HCT116 (cell line): ENCODE results near the gene ZNF502. TPM values are rescaled to one million over a fixed set of nuclear protein-coding genes. Genes with fewer than 3 reads are reported as not detected.

Source experiments
- ATAC-seq: fragments of 200-7000 bp; cut with Tn5 transposase; 2 replicates; pipeline ENCODE4 v1.9.1; 2020; ENCODE audit warnings: mild to moderate bottlenecking, moderate library complexity
- BruUV-seq: library from RNA; stranded (reverse); fragments of 400-500 nt; replicated peaks from 2 replicates; lab custom pipeline; 2021; lab: Mats Ljungman, UMichigan
- CTCF ChIA-PET: fragments of 300-600 bp; sonication (Branson Sonifier 250); formaldehyde crosslinking; loops from one replicate; lab custom pipeline; 2021; ENCODE audit warnings: antibody characterized with exemption; lab: Charles Lee
- POLR2A ChIA-PET: fragments of 300-600, 350-600 bp; sonication (Branson Sonifier 250); formaldehyde crosslinking; loops from one replicate; lab custom pipeline; 2021; ENCODE audit warnings: antibody characterized with exemption; lab: Charles Lee
- RAD21 ChIA-PET, 2 experiments: fragments of 300-600 bp; sonication (Branson Sonifier 250); formaldehyde crosslinking; loops; one replicate each; lab custom pipeline; 2023; ENCODE audit warnings: low total read pairs in 2 of 2; ENCODE audit not compliant: uncharacterized antibody in 2 of 2, unreplicated experiment in 2 of 2, low non-redundant PET in 1 of 2; lab: Charles Lee
- DNase-seq: peaks from one replicate; pipeline ENCODE4 v3.0.0-alpha.2; 2010; ENCODE audit warnings: low read depth, low spot score
- H2AFZ ChIP-seq: fragments of 200-600 bp; shearing (Covaris generic), sonication (generic); 2 replicates; pipeline ENCODE4 v1.6.1; 2017; ENCODE audit warnings: low read depth, mixed run types, mixed read lengths, antibody characterized with exemption, low read length; ENCODE audit not compliant: poor library complexity, severe bottlenecking
- H3K27ac ChIP-seq: 2 replicates; pipeline ENCODE4 v1.5.1; 2012; ENCODE audit warnings: low read depth, low read length
- H3K27me3 ChIP-seq: fragments of 200-600 bp; sonication (generic); 2 replicates; pipeline ENCODE4 v1.6.1; 2016; ENCODE audit warnings: mixed run types, low read length, mixed read lengths; ENCODE audit not compliant: insufficient read depth
- H3K36me3 ChIP-seq, 2 experiments: fragments of 200-500 bp in 1 of 2; fragments of 200-600 bp in 1 of 2; sonication (Bioruptor generic) in 1 of 2; sonication (generic) in 1 of 2; 2 replicates each; pipeline versions ENCODE4 v1.5.1 to v1.6.1; 2014 to 2016; ENCODE audit warnings: low read length in 2 of 2, inconsistent platforms in 1 of 2, mixed read lengths in 1 of 2, mixed run types in 1 of 2; ENCODE audit not compliant: insufficient read depth in 2 of 2, control insufficient read depth in 1 of 2
- H3K4me1 ChIP-seq, 2 experiments: fragments of 200-600 bp in 1 of 2; sonication (generic) in 1 of 2; 2 replicates each; pipeline versions ENCODE4 v1.5.1 to v1.6.1; 2012 to 2017; ENCODE audit warnings: low read length in 2 of 2, inconsistent platforms in 1 of 2, mild to moderate bottlenecking in 1 of 2, mixed read lengths in 1 of 2, mixed run types in 1 of 2, moderate library complexity in 1 of 2; ENCODE audit not compliant: insufficient read depth in 2 of 2, control insufficient read depth in 1 of 2
- H3K4me2 ChIP-seq: fragments of 200-600 bp; sonication (generic); 2 replicates; pipeline ENCODE4 v1.6.1; 2017; ENCODE audit warnings: mixed run types, low read length, mixed read lengths
- H3K4me3 ChIP-seq, 2 experiments: fragments of 200-600 bp in 1 of 2; sonication (generic) in 1 of 2; replicated peaks in 1 of 2; 2 replicates each; pipeline ENCODE4 v1.5.1; 2011 to 2016; ENCODE audit warnings: low read length in 2 of 2, control low read depth in 1 of 2, low read depth in 1 of 2, mild to moderate bottlenecking in 1 of 2, mixed read lengths in 1 of 2, mixed run types in 1 of 2
- H3K79me2 ChIP-seq: fragments of 200-600 bp; sonication (generic); 2 replicates; pipeline ENCODE4 v1.6.1; 2017; ENCODE audit warnings: mild to moderate bottlenecking, mixed run types, low read length, moderate library complexity, mixed read lengths; ENCODE audit not compliant: insufficient read depth
- H3K9ac ChIP-seq: fragments of 200-600 bp; sonication (generic); 2 replicates; pipeline ENCODE4 v1.6.1; 2016; ENCODE audit warnings: low read length, mixed read lengths
- H3K9me2 ChIP-seq: fragments of 200-600 bp; sonication (generic), shearing (Covaris generic); 2 replicates; pipeline ENCODE4 v1.6.1; 2017; ENCODE audit warnings: mixed run types, mild to moderate bottlenecking, moderate library complexity; ENCODE audit not compliant: insufficient read depth
- H3K9me3 ChIP-seq, 2 experiments: fragments of 200-500 bp in 1 of 2; fragments of 200-600 bp in 1 of 2; sonication (Bioruptor generic) in 1 of 2; sonication (generic) in 1 of 2; 2 replicates each; pipeline ENCODE4 v1.6.1; 2014 to 2017; ENCODE audit warnings: low read length in 2 of 2, mixed read lengths in 2 of 2, inconsistent platforms in 1 of 2, low read depth in 1 of 2, mild to moderate bottlenecking in 1 of 2, mixed run types in 1 of 2, moderate library complexity in 1 of 2; ENCODE audit not compliant: control insufficient read depth in 1 of 2, insufficient read depth in 1 of 2
- H4K20me1 ChIP-seq: fragments of 200-600 bp; sonication (generic), shearing (Covaris generic); 2 replicates; pipeline ENCODE4 v1.6.1; 2017; ENCODE audit warnings: mixed run types, mild to moderate bottlenecking, moderate library complexity; ENCODE audit not compliant: insufficient read depth
- CBX3 ChIP-seq: IDR thresholded peaks from 2 replicates; pipeline ENCODE4 v1.6.1; 2012; ENCODE audit warnings: low read depth
- EGR1 ChIP-seq: IDR thresholded peaks from 2 replicates; pipeline ENCODE4 v1.6.1; 2012; ENCODE audit warnings: low read depth
- ELF1 ChIP-seq: IDR thresholded peaks from 2 replicates; pipeline ENCODE4 v1.6.1; 2012; ENCODE audit warnings: low read depth, borderline replicate concordance
- EZH2 ChIP-seq: fragments of 200-600 bp; sonication (generic); IDR thresholded peaks from 2 replicates; pipeline ENCODE4 v1.6.1; 2017; ENCODE audit warnings: antibody characterized with exemption, mixed run types
- FOSL1 ChIP-seq: IDR thresholded peaks from 2 replicates; pipeline ENCODE4 v1.6.1; 2012; ENCODE audit warnings: low read depth
- JUND ChIP-seq: IDR thresholded peaks from 2 replicates; pipeline ENCODE4 v1.6.1; 2012
- POLR2A ChIP-seq: IDR thresholded peaks from 2 replicates; pipeline ENCODE4 v1.7.0; 2011; ENCODE audit warnings: borderline replicate concordance; ENCODE audit not compliant: insufficient read depth, insufficient read length; ENCODE audit errors: extremely low read depth
- POLR2AphosphoS5 ChIP-seq: IDR thresholded peaks from 2 replicates; pipeline ENCODE4 v1.6.1; 2011; ENCODE audit warnings: mild to moderate bottlenecking, low read depth, low read length, moderate library complexity
- RAD21 ChIP-seq: IDR thresholded peaks from 2 replicates; pipeline ENCODE4 v1.6.1; 2012; ENCODE audit warnings: low read depth, mild to moderate bottlenecking
- SIN3A ChIP-seq: IDR thresholded peaks from 2 replicates; pipeline ENCODE4 v1.6.1; 2012; ENCODE audit warnings: low read depth
- SP1 ChIP-seq: IDR thresholded peaks from 2 replicates; pipeline ENCODE4 v1.6.1; 2012; ENCODE audit warnings: low read depth
- SRF ChIP-seq: IDR thresholded peaks from 2 replicates; pipeline ENCODE4 v1.6.1; 2012; ENCODE audit warnings: low read depth
- TCF7L2 ChIP-seq: IDR thresholded peaks from 2 replicates; pipeline ENCODE4 v1.7.0; 2011; ENCODE audit warnings: borderline replicate concordance, inconsistent platforms; ENCODE audit not compliant: insufficient read depth, insufficient read length; ENCODE audit errors: extremely low read depth
- YY1 ChIP-seq: IDR thresholded peaks from 2 replicates; pipeline ENCODE4 v1.6.1; 2011; ENCODE audit warnings: low read length, low read depth, moderate library complexity, mild to moderate bottlenecking; ENCODE audit not compliant: insufficient replicate concordance; ENCODE audit errors: extremely low read depth
- ZBTB33 ChIP-seq: IDR thresholded peaks from 2 replicates; pipeline ENCODE4 v1.6.1; 2011; ENCODE audit warnings: mild to moderate bottlenecking, low read length, moderate library complexity; ENCODE audit not compliant: insufficient replicate concordance; ENCODE audit errors: extremely low read depth
- ZFX ChIP-seq: fragments of 450-650 bp; IDR thresholded peaks from 2 replicates; pipeline ENCODE4 v1.6.1; 2017
- intact Hi-C: fragments of 100-400 bp; cut with micrococcal nuclease; formaldehyde crosslinking; loops from 2 replicates; pipeline ENCODE4 v1.10.0; 2022
- total RNA-seq: library from RNA; stranded (reverse); gene quantifications from one replicate; pipeline ENCODE4 v1.2.1, GENCODE V29; 2021; ENCODE audit not compliant: unreplicated experiment
- TF ChIP-seq, protein P1 (sequence below): IDR thresholded peaks from 2 replicates; pipeline ENCODE4 v1.6.1; 2012
- TF ChIP-seq, protein P2 (sequence below): IDR thresholded peaks from 2 replicates; pipeline ENCODE4 v1.6.1; 2012; ENCODE audit warnings: low read depth

The ZNF502 gene
- total RNA-seq, 1 experiment from 2014 or later, result 1.5 TPM

- no peaks in the 10 kb centered on the region for H3K36me3 ChIP-seq
- H3K4me2 ChIP-seq, result no peak overlapping the region
- TF ChIP-seq CBX3, result no peak
- no peak for TF ChIP-seq ZBTB33
- no peak for TF ChIP-seq POLR2A
- TF ChIP-seq, protein P1, sequence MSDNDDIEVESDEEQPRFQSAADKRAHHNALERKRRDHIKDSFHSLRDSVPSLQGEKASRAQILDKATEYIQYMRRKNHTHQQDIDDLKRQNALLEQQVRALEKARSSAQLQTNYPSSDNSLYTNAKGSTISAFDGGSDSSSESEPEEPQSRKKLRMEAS, result no peak
- TF ChIP-seq, protein P2, sequence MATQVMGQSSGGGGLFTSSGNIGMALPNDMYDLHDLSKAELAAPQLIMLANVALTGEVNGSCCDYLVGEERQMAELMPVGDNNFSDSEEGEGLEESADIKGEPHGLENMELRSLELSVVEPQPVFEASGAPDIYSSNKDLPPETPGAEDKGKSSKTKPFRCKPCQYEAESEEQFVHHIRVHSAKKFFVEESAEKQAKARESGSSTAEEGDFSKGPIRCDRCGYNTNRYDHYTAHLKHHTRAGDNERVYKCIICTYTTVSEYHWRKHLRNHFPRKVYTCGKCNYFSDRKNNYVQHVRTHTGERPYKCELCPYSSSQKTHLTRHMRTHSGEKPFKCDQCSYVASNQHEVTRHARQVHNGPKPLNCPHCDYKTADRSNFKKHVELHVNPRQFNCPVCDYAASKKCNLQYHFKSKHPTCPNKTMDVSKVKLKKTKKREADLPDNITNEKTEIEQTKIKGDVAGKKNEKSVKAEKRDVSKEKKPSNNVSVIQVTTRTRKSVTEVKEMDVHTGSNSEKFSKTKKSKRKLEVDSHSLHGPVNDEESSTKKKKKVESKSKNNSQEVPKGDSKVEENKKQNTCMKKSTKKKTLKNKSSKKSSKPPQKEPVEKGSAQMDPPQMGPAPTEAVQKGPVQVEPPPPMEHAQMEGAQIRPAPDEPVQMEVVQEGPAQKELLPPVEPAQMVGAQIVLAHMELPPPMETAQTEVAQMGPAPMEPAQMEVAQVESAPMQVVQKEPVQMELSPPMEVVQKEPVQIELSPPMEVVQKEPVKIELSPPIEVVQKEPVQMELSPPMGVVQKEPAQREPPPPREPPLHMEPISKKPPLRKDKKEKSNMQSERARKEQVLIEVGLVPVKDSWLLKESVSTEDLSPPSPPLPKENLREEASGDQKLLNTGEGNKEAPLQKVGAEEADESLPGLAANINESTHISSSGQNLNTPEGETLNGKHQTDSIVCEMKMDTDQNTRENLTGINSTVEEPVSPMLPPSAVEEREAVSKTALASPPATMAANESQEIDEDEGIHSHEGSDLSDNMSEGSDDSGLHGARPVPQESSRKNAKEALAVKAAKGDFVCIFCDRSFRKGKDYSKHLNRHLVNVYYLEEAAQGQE, result no peak
- TF ChIP-seq TCF7L2, result no peak
- no peak for TF ChIP-seq FOSL1
- TF ChIP-seq SP1, result no peak
- no peak for TF ChIP-seq RAD21
- no peak for TF ChIP-seq ELF1
- TF ChIP-seq JUND, result no peak
- TF ChIP-seq SIN3A, result no peak
- no peak for TF ChIP-seq YY1
- no peak for TF ChIP-seq ZFX
- TF ChIP-seq EZH2, result no peak
- no peak for TF ChIP-seq POLR2AphosphoS5
- no peak for TF ChIP-seq SRF
- TF ChIP-seq EGR1, result no peak
- no peak overlapping the region for H3K9ac ChIP-seq
- H3K4me3 ChIP-seq, result no peak overlapping the region
- ChIA-PET RAD21 (no interaction called here), POLR2A (no interaction called here), CTCF (no interaction called here)
- no TSS peak for BruUV-seq
- H3K79me2 ChIP-seq, result no peaks in the 10 kb centered on the region
- no peak overlapping the region for H2AFZ ChIP-seq
- no peaks in the 10 kb centered on the region for H4K20me1 ChIP-seq
- H3K27me3 ChIP-seq, result no peaks in the 10 kb centered on the region
- no peak overlapping the region for H3K27ac ChIP-seq
- DNase-seq, result no peak
- H3K4me1 ChIP-seq, result no peaks in the 10 kb centered on the region
- ATAC-seq, result no peak
- no peaks in the 10 kb centered on the region for H3K9me2 ChIP-seq
- H3K9me3 ChIP-seq, result no peaks in the 10 kb centered on the region
- intact Hi-C loops, result no loop called here
Observed at GRCh38 chr3:44674211-44674610, 38.2 kb upstream of the ZNF502 start.
